Stimulated activated CD4-positive, alpha-beta T cell treated with anti-CD3 and anti-CD28 coated beads, Interleukin-15, amount 100 ng/mL, for 24 hours (primary cell): ENCODE measurements around the gene TRAPPC6A.

Source experiments
- DNase-seq: peaks from one replicate; pipeline ENCODE4 v3.0.0-alpha.2; 2020

The TRAPPC6A gene

GRCh38 chr19:45161738-45162607 is 16.1 kb downstream of the TRAPPC6A start:
- DNase-seq: no peak

- no peak for DNase-seq
Observed at GRCh38 chr19:45160870-45161737, 16.9 kb downstream of the TRAPPC6A start, which contains the start of gene NKPD1. TSS of gene NKPD1 (minus strand) at chr19:45160982. CDS start at chr19:45160150, 832 bp downstream.

GRCh38 chr19:45159971-45160324 is 18.1 kb downstream of the TRAPPC6A start:
- no peak for DNase-seq

- no peak for DNase-seq
Observed at GRCh38 chr19:45159210-45159970, 18.6 kb downstream of the TRAPPC6A start.

GRCh38 chr19:45158503-45159209 is 19.4 kb downstream of the TRAPPC6A start:
- DNase-seq: no peak

- no peak for DNase-seq
Observed at GRCh38 chr19:45156751-45157150, 21.3 kb downstream of the TRAPPC6A start.

GRCh38 chr19:45156011-45156630 is 21.9 kb downstream of the TRAPPC6A start:
- no peak for DNase-seq

- peak; percentile 27 for DNase-seq
Observed at GRCh38 chr19:45154064-45154827, 23.8 kb downstream of the TRAPPC6A start.

- DNase-seq: peak; percentile 63
Observed at GRCh38 chr19:45153339-45154063, 24.5 kb downstream of the TRAPPC6A start.

- peak; percentile 58 for DNase-seq
Observed at GRCh38 chr19:45152504-45153338, 25.3 kb downstream of the TRAPPC6A start.

GRCh38 chr19:45151821-45152503 is 26.1 kb downstream of the TRAPPC6A start:
- DNase-seq: no peak

- DNase-seq: no peak
Observed at GRCh38 chr19:45151320-45151719, 26.7 kb downstream of the TRAPPC6A start.

- no peak for DNase-seq
Observed at GRCh38 chr19:45150751-45151281, 27.2 kb downstream of the TRAPPC6A start.

GRCh38 chr19:45150180-45150579 is 27.9 kb downstream of the TRAPPC6A start:
- DNase-seq: no peak

GRCh38 chr19:45149129-45149528 is 28.9 kb downstream of the TRAPPC6A start:
- DNase-seq: no peak

- DNase-seq: no peak
Observed at GRCh38 chr19:45147835-45148676, 30.0 kb downstream of the TRAPPC6A start.

GRCh38 chr19:45146741-45147205 is 31.3 kb downstream of the TRAPPC6A start:
- no peak for DNase-seq
